PC-9 (cell line): ENCODE data around the gene CCDC51. TPM values are rescaled to one million over a fixed set of nuclear protein-coding genes. Genes with fewer than 3 reads are reported as not detected.

Source experiments
- BruUV-seq: library from RNA; stranded (reverse); fragments of 400-500 nt; replicated peaks from 2 replicates; lab custom pipeline; 2021; lab: Mats Ljungman, UMichigan
- CTCF ChIA-PET: fragments of 300-600 bp; sonication (Branson Sonifier 250); formaldehyde crosslinking; loops from one replicate; lab custom pipeline; 2022; ENCODE audit warnings: antibody characterized with exemption; lab: Charles Lee
- POLR2A ChIA-PET: fragments of 300-600 bp; sonication (Branson Sonifier 250); formaldehyde crosslinking; loops from one replicate; lab custom pipeline; 2022; ENCODE audit warnings: antibody characterized with exemption; ENCODE audit not compliant: unreplicated experiment; lab: Charles Lee
- DNase-seq, 2 experiments: peaks; one replicate each; pipeline versions ENCODE4 v3.0.0 to v3.0.0-alpha.2; 2015 to 2022; ENCODE audit warnings: mixed read lengths in 1 of 2
- H2AFZ ChIP-seq: fragments of 200-600 bp; sonication (generic); 2 replicates; pipeline ENCODE4 v1.8.1; 2017; ENCODE audit warnings: antibody characterized with exemption
- H3F3A ChIP-seq: fragments of 200-600 bp; sonication (generic); 2 replicates; pipeline ENCODE4 v1.8.1; 2017; ENCODE audit warnings: antibody characterized with exemption, mild to moderate bottlenecking, low read depth; ENCODE audit not compliant: insufficient read depth
- H3K27ac ChIP-seq: fragments of 200-600 bp; sonication (generic); 2 replicates; pipeline ENCODE4 v1.6.1; 2016; ENCODE audit warnings: mixed run types
- H3K27me3 ChIP-seq: fragments of 200-600 bp; sonication (generic); 2 replicates; pipeline ENCODE4 v1.6.1; 2016; ENCODE audit warnings: low read depth, mixed run types; ENCODE audit not compliant: insufficient read depth
- H3K36me3 ChIP-seq: fragments of 200-600 bp; sonication (generic); 2 replicates; pipeline ENCODE4 v1.6.1; 2016; ENCODE audit warnings: low read depth, mixed run types
- H3K4me1 ChIP-seq: fragments of 200-600 bp; sonication (generic); replicated peaks from 2 replicates; pipeline ENCODE4 v1.6.1; 2016; ENCODE audit warnings: mixed run types; ENCODE audit not compliant: insufficient read depth
- H3K4me2 ChIP-seq: fragments of 200-600 bp; sonication (generic); 2 replicates; pipeline ENCODE4 v1.6.1; 2017; ENCODE audit warnings: mixed run types
- H3K4me3 ChIP-seq: fragments of 200-600 bp; sonication (generic); 2 replicates; pipeline ENCODE4 v1.6.1; 2016; ENCODE audit warnings: mixed run types
- H3K79me2 ChIP-seq: fragments of 200-600 bp; sonication (generic); 2 replicates; pipeline ENCODE4 v1.6.1; 2017; ENCODE audit warnings: low read depth, mixed run types
- H3K9me2 ChIP-seq: fragments of 200-600 bp; sonication (generic); 2 replicates; pipeline ENCODE4 v1.8.1; 2017; ENCODE audit warnings: mild to moderate bottlenecking; ENCODE audit not compliant: insufficient read depth
- H3K9me3 ChIP-seq: fragments of 200-600 bp; sonication (generic); 2 replicates; pipeline ENCODE4 v1.8.1; 2016; ENCODE audit warnings: low read depth; ENCODE audit not compliant: insufficient read depth
- H4K20me1 ChIP-seq: fragments of 200-600 bp; sonication (generic); 2 replicates; pipeline ENCODE4 v1.8.1; 2017; ENCODE audit not compliant: insufficient read depth
- CTCF ChIP-seq: fragments of 200-600 bp; sonication (generic); conservative IDR thresholded peaks from 2 replicates; pipeline ENCODE4 v1.6.1; 2017; ENCODE audit warnings: mixed run types, antibody characterized with exemption, mild to moderate bottlenecking, moderate library complexity
- EZH2 ChIP-seq: fragments of 200-600 bp; sonication (generic); IDR thresholded peaks from 2 replicates; pipeline ENCODE4 v1.8.0; 2017; ENCODE audit warnings: antibody characterized with exemption, low read depth
- intact Hi-C: fragments of 100-400 bp; cut with micrococcal nuclease; formaldehyde crosslinking; loops from one replicate; pipeline ENCODE4 v1.10.0; 2022; ENCODE audit not compliant: unreplicated experiment
- total RNA-seq: library from RNA; stranded (reverse); gene quantifications from 2 replicates; pipeline ENCODE4 v1.2.3, GENCODE V29; 2021

CCDC51 gene
- total RNA-seq, 1 experiment from 2014 or later = 28.5 TPM

- H3K4me2 ChIP-seq = no peak overlapping the region
- BruUV-seq = no TSS peak
- no peak for DNase-seq
- intact Hi-C loops = no loop called here
- no peaks in the 10 kb centered on the region for H3F3A ChIP-seq
- no peak overlapping the region for H3K4me3 ChIP-seq
- H3K4me1 ChIP-seq = no peaks in the 10 kb centered on the region
- ChIA-PET POLR2A (no interaction called here), CTCF (interaction anchor here (0.7 kb wide), 1 partner anchor 20 kb away, joined by 3 read pairs; no protein-coding TSS in a partner anchor)
- no peaks in the 10 kb centered on the region for H3K9me3 ChIP-seq
- TF ChIP-seq EZH2 (no peak), CTCF (no peak)
- H3K79me2 ChIP-seq = no peaks in the 10 kb centered on the region
- no peak overlapping the region for H3K27ac ChIP-seq
- H2AFZ ChIP-seq = no peak overlapping the region
- H4K20me1 ChIP-seq = no peaks in the 10 kb centered on the region
- H3K9me2 ChIP-seq = no peaks in the 10 kb centered on the region
- H3K36me3 ChIP-seq = no peaks in the 10 kb centered on the region
- no peaks in the 10 kb centered on the region for H3K27me3 ChIP-seq
These were observed 20.8 kb downstream of the CCDC51 start for GRCh38 chr3:48419149-48419548.

- CTCF ChIA-PET = interaction anchor here (0.7 kb wide), 1 partner anchor 21 kb away, joined by 3 read pairs; no protein-coding TSS in a partner anchor
These were observed 21.3 kb downstream of the CCDC51 start for GRCh38 chr3:48418651-48419050.

GRCh38 chr3:48418140-48418539, 21.8 kb downstream of the CCDC51 start:
- H3K4me1 ChIP-seq = no peaks in the 10 kb centered on the region
- DNase-seq = no peak
- H3F3A ChIP-seq = no peaks in the 10 kb centered on the region
- TF ChIP-seq CTCF (no peak), EZH2 (no peak)
- H3K27me3 ChIP-seq = no peaks in the 10 kb centered on the region
- no peaks in the 10 kb centered on the region for H4K20me1 ChIP-seq
- H3K27ac ChIP-seq = no peak overlapping the region
- ChIA-PET POLR2A (no interaction called here), CTCF (no interaction called here)
- intact Hi-C loops = no loop called here
- no peaks in the 10 kb centered on the region for H3K9me2 ChIP-seq
- H3K4me2 ChIP-seq = no peak overlapping the region
- no peaks in the 10 kb centered on the region for H3K36me3 ChIP-seq
- no peaks in the 10 kb centered on the region for H3K79me2 ChIP-seq
- H3K9me3 ChIP-seq = no peaks in the 10 kb centered on the region
- no peak overlapping the region for H3K4me3 ChIP-seq
- no peak overlapping the region for H2AFZ ChIP-seq
- BruUV-seq = no TSS peak

More at GRCh38 chr3:48418651-48419050, 21.3 kb downstream of the CCDC51 start:
- POLR2A ChIA-PET = no interaction called here
- no peaks in the 10 kb centered on the region for H3K27me3 ChIP-seq
- no peaks in the 10 kb centered on the region for H4K20me1 ChIP-seq
- no peaks in the 10 kb centered on the region for H3K4me1 ChIP-seq
- H3K4me3 ChIP-seq = no peak overlapping the region
- H3K9me3 ChIP-seq = no peaks in the 10 kb centered on the region
- no peak for TF ChIP-seq EZH2
- no peak for TF ChIP-seq CTCF
- H3K27ac ChIP-seq = no peak overlapping the region
- H2AFZ ChIP-seq = no peak overlapping the region
- H3K36me3 ChIP-seq = no peaks in the 10 kb centered on the region
- intact Hi-C loops = no loop called here
- H3F3A ChIP-seq = no peaks in the 10 kb centered on the region
- DNase-seq = no peak
- BruUV-seq = no TSS peak
- H3K79me2 ChIP-seq = no peaks in the 10 kb centered on the region
- H3K9me2 ChIP-seq = no peaks in the 10 kb centered on the region
- no peak overlapping the region for H3K4me2 ChIP-seq
